Raji (cell line): ENCODE data around the gene TMEM63B.

ENCODE experiments used
- POLR2A ChIP-seq: IDR thresholded peaks from 2 replicates; pipeline ENCODE4 v1.6.1; 2011; ENCODE audit warnings: low read depth, low read length, control low read depth; ENCODE audit not compliant: insufficient read depth

TMEM63B gene

DNA sequence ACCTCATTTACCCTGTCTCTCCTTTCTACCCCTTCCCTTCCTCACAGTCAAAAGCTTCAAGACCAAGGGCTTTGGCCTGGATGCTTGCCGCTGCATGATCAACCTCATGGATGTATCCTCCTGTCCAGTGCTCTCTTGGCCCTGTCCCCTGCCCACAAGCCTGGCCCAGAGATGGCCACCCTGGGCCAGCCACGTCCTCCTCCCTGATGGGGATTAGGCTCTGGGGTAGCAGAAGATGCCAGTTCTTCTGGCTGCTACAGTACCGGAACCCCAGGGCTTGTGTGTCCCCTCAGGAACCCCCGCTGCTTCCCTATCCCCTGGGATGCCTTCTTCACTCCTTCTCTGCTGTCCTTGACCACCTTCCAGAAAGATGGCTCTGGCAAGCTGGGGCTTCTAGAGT lies 53.5 kb downstream of the TMEM63B start:
- TF ChIP-seq POLR2A = no peak

DNA sequence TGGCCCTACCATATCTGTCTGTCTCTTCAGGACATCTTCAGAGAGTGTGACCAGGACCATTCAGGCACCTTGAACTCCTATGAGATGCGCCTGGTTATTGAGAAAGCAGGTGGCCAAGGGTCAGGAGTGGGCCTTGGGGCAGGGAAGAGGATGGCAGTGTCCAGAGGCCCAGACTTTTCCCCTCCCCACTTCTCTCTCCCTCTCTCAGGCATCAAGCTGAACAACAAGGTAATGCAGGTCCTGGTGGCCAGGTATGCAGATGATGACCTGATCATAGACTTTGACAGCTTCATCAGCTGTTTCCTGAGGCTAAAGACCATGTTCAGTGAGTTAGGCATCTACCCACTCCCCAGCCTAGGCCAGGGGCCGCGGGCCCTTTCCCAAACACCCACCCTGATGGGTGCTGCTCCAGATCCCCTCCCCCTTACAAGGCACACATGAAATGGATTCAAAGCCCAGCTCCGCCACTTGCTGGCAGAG lies 55.6 kb downstream of the TMEM63B start:
- TF ChIP-seq POLR2A = no peak

DNA sequence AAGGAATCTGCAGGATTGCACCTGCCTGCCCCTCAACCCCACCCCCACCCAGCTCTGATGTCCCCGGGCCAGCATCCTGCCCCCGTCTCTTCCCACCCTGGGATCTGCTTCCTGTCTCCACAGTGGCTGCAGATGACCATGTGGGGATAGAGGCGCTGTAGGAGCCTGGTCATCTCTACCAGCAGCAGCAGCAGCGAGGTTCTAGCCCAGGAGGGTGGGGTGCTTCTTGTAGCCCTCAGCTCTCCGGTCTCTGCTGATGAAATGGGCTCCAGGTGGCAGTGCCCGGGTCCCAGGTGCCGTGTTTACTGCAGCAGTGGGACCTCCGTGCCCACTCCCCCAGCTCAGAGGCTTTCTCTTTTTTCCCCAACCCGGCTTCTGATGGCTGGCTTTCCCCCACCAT lies 56.4 kb downstream of the TMEM63B start:
- no peak for TF ChIP-seq POLR2A

DNA sequence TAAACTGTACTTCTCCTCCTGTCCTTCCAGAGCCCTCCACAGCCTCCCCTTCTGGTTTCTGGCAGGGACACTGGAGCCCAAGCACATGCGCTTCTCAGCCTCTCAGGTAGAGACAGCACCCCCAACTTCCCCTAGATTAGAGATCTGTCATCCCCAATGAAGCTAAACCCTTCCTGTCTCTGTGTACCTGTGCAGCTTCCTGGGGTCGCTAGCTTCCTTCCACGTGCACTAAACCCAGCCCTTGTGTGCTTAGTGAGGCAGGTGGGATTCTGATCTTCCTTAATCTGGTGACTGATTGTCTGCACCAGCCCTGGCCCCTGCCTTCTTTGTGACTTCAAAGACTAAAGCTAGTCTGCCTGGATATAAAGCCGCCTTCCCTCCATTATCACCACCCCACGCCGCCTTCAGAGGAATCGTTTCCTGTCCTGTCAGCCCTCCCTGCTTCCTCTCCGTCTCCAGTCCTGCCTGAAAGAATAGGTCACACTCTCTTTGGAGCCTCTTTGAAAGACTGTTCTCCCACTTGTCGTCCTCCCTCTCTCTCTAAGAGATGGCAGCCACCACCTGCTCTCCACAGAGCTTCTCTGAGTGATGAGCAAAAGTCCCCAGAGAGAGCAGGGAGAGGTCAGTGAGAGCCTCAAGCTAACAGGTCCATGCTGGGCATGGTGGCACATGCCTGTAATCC lies 58.7 kb downstream of the TMEM63B start:
- no peak for TF ChIP-seq POLR2A

DNA sequence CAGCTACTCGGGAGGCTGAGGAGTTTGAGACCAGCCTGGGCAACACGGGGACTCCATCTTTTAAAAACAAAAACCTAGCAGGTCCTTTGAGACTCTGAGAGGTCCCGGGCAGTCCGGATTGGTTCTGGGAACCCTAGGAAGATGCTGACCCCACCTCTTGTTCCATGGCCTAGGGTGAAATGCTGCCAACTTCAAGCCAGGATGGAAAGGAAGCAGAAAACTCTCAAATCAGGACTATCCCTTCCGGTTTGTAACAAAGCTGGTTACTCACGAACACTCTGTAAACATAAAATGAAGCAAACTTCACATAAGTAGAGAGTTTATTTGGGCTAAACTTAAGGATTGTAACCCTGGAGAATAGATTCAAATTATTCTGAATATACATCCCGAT lies 59.3 kb downstream of the TMEM63B start:
- no peak for TF ChIP-seq POLR2A

DNA sequence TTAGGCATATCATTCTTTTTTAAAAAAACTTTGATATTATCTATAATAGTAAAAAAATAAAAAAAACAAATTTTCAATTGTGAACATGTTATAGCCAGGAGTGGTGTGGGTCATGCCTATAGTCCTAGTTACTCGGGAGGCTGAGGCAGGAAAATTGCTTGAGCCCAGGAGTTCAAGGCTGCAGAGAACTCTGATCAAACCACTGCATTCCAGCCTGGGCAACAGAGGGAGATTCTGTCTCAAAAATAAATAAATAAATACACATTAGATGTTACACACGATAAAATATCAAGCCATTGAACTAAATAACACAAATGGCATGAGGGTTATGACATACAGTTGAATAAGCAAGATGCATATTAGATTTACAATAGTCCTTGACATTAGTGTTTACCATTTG lies 61.5 kb downstream of the TMEM63B start:
- no peak for TF ChIP-seq POLR2A

DNA sequence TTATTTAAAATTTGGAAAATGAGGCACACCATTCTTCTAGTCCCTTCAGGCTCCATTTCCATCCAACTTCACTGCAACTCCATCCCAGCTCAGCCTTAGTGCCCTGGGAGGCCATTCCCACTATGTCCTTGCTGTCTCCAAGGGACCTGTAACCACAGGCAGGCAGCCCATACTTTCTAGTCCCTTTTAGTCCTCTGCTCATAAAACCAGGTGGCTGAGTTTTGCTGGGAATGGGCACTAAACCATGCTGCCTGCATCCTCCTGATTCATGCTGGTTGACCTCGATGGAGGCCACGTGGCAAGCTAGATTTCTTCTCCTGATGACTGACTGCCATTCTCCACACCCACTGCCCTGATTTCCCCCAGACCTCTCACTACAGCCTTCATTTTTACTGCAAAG lies 61.9 kb downstream of the TMEM63B start:
- no peak for TF ChIP-seq POLR2A

DNA sequence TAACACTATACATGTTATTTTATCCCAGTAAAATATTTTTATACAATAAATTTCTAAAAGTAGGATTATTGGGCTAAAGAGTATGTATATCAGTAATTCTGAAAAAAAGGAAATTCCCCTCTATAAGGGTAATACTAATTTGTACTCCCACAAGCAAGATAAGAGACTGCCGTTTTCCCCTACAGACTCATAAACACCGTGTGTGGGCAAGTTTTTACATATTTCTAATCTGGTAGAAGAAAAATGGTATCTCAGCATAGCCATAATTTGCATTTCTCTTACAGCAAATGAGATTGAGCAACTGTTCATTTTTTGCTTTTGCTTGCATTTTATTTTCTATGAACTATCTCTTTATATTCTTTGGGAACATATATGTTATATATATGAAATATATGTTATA lies 63.4 kb downstream of the TMEM63B start:
- no peak for TF ChIP-seq POLR2A

DNA sequence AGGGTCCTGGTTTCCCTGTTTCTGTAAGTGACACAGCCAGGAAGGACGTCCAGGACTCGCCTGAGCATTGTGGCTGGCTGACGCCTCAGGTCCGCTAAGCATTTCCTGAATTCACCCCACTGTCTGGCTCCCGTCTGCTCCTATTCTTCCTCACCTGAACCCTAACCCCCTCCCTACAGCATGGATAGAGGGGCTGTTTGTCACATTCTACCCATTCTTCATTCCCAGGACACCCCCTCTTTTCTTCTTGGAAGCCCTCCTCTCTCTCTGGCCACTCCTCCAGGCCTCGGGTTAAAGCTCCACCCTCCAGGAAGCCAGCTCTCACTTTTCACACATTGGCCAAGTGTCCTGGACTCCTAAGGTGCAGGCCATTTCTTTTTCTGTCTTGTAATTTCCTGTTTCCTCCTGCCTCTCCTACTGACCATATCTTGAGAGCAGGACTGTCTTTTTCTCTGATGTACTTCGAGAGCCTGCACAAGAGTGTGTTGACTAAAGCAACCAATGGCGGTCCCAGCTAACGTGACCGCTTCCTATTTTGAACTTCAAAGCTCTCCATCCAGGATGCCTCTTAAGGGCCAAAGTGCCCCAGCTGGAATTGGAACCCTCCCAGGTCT lies 65.2 kb downstream of the TMEM63B start:
- TF ChIP-seq POLR2A = no peak

DNA sequence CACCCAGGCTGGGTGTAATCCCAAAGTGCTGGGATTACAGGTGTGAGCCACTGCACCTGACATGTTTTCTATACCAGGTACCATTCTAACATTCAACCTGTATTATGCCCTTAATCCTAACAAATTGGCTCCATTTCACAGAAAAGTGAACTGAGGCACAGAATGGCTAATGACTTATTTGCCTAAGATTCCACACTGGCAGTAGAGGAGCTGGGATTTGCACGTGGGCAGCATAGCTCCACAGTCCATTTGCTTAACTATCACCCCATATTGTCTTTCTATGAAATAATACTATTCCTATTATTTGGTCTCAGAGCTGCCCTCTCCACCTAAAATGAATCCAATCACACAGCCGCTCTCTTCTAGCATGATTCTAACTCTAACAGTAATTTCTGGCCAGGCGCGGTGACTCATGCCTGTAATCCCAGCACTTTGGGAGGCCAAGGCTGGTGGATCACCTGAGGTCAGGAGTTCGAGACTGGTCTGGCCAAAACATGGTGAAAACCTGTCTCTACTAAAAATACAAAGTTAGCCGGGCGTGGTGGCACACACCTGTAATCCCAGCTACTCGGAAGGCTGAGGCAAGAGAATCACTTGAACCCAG lies 66.1 kb downstream of the TMEM63B start:
- no peak for TF ChIP-seq POLR2A

DNA sequence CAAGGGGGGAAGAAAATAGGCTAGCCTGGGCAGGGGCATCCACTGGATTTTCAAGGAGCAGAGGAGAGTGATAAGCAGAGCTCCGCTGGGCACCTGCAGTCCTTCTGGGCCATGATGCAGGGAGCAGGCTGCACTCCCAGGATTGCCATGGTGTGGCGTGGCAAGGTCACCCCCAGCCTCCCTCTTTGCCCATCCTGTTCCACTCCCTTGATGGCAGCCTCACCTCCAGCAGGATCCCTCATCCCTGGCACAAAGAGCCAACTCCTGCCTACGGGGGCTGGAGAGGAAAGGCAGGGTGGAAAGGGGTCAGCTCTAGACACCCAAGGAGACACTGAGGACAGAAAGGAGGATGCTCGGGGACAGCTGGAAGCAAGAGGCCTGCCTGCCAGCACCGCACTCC lies 67.0 kb downstream of the TMEM63B start:
- no peak for TF ChIP-seq POLR2A

DNA sequence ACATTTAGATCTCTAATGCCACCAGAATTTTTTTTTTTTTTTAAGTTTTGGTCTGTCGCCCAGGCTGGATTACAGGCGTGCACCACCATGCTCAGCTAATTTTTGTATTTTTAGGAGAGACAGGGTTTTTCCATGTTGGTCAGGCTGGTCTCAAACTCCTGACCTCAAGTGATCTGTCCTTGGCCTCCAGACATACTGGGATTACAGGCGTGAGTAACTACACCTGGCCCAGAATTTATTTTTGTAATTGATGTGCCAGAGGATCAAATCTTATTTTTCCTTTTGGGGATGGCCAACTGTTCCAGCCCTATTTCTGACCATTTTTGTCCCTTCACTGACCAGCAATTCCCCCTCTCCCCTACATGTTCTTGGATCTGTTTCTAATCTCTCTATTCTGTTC lies 71.3 kb downstream of the TMEM63B start:
- no peak for TF ChIP-seq POLR2A

DNA sequence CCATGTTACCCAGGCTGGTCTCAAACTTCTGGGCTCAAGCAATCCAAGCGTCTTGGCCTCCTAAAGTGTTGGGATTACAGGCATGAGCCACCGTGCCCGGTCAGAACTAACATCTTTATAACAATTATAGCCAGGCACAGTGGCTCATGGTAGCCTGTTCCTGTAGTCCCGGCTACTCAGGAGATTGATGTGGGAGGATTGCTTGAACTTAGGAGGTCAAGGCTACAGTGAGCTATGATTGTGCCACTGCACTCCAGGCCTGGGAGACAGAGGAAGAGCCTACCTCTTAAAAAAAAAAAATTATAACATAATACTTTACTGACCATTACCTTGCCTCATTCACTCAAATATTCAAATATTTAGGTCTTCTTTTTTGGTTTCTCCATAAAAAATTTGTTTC lies 72.5 kb downstream of the TMEM63B start:
- no peak for TF ChIP-seq POLR2A

DNA sequence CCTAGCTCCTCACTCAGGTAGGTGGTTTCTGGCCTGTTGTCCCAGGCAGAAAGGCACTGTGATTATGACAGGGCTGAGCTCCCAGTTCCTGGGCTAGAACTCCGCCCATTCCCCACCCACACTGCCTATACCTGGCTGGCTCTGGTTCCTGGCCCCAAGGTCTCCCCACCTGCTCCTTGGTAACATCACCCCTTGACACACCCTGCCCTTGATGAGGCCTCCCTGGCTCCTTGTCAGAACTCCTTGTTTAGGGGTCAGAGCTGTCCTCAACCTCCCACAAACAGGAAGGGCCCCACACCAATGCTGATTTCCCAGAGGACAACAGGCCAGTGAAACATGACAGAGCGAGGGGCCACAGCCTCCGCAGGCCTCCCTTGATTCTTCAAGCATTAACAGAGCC lies 73.8 kb downstream of the TMEM63B start:
- TF ChIP-seq POLR2A = no peak

DNA sequence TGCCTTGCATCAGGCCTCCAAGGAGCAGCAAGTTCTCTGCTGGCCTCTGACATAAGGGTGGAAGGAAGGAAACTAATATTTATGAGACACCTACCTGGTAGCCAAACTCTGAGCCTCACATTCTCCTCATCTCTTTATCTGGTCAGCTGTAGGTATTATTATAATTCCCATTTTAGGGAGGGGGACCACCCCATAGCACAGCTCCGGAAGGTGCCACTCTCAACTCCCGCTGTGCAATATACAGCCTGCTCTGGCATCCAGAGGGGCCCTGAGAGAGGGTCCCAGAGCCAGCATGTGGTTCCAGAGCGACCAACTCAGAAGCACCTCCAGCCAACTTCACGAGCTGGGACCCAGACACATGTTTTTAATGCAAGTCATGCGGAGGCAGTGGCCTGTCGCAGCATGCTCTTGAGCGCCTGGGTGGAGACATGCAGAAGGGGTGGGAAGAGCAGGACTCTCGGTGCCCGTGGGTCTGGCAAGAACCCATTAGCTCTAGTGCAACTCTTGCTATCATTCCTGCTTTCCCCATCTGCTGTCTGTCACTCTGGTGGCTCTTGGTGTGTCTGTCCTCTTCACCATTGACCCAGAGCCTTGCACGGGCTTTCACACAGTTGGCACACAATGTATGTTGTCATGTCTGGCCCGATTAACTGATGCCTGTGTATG lies 74.4 kb downstream of the TMEM63B start:
- TF ChIP-seq POLR2A = no peak

DNA sequence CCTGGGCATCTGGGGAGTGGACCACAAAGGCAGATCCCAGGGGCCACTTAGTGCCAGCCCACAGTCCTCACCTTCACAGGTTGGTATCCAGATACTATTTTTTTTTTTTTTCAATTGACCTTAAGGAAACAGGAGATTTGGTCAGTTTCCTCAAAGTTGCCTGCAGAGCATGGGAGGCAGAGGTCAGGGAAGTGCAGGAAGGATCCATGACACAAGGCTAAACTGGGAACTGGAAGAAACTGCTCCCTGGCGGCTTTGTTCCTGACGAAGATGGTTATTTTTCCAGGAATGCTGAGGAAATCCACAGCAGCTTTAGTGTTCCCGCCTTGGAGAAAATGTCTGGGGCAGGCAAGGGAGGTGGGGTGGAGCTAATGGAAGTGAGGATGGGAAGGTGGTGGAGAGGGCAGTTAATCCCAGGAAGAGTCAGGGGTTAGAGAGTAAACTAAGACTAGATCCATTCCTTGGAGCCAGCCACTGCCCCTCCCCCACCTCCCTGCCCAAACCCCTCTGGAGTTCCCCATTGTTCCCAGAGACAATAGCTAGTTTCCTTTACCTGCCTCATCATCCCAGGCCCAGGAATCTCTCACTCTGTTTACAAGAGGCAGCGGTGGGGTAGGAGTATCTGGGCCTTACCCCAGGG lies 75.1 kb downstream of the TMEM63B start:
- TF ChIP-seq POLR2A = no peak
